Right kidney (tissue), 1 donor: Measurements from ENCODE around the gene TMEM106C.

Source experiments
- DNase-seq: peaks from one replicate; pipeline ENCODE4 v3.0.0-alpha.2; 2016

The TMEM106C gene

GRCh38 chr12:47977772-47978597 is 14.6 kb downstream of the TMEM106C start:
- DNase-seq, result no peak

DNA sequence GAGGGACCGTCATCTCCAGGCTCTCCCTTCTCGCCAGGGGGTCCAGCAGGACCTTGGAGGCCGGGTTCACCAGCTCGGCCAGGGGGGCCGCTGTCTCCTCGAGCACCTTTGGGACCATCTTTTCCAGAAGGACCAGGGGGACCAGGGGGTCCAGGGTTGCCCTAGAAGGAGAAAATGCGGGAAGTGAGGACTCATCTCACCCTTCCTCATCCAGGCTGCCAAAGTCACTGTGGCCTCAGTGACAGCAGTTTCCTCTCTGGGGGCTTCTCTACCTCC is 15.1 kb downstream of the TMEM106C start:
- DNase-seq, result no peak

DNA sequence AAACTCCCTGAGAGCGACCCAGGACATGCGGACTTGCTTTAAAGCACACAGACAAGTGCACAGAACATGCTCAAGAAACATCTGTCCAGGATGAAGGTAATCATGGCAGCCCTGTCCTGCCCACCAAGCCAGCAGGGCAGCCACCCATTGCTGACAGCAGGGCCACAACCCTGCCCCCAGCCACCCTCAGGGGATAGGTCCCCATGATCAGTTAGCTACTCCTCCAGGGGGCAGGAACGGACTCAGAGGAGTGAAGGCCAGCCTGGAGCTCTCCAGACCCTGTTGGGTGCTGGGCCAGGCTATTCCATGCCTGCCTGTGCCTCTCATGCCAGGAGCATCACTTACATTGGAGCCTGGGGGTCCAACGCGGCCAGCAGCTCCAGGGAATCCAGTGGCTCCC is 15.8 kb downstream of the TMEM106C start:
- no peak for DNase-seq

DNA sequence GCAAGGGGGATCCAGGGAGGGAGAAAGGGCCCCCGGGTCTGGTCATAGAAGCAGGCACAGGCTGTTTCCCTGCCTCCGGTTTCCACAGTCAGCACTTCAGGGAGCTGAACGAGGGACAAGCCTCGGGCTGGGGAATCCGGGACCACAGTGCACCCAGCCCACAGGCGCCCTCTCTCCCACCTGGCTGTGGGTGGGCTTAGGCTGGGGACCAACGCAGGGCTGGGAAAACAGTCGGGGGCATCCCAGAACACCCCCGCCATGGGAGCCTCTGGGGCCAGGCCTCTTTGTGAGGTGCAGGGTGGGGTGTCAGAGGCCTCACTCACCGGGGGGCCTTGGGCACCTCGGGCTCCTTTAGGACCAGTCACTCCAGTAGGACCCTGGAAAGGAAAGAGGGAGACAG is 16.3 kb downstream of the TMEM106C start:
- no peak for DNase-seq

DNA sequence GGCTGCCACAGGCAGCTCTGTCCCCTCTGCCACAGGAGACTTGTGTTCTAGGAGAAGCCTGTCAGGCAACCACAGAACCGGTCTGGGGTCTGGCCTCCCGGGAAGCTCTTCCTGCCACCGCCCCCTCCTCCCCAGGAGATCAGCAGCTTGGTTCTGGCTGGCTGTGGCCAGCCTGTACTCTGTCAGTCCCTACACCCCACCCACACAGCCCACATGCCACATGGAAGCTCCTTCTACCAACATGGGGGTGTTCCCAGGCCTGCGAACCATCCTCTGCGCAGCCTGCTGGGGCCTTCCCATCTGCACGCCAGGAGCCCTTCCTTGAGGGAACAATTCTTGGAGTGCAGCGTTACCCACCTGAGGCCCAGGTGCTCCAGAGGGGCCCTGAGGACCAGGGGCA is 16.8 kb downstream of the TMEM106C start:
- no peak for DNase-seq

DNA sequence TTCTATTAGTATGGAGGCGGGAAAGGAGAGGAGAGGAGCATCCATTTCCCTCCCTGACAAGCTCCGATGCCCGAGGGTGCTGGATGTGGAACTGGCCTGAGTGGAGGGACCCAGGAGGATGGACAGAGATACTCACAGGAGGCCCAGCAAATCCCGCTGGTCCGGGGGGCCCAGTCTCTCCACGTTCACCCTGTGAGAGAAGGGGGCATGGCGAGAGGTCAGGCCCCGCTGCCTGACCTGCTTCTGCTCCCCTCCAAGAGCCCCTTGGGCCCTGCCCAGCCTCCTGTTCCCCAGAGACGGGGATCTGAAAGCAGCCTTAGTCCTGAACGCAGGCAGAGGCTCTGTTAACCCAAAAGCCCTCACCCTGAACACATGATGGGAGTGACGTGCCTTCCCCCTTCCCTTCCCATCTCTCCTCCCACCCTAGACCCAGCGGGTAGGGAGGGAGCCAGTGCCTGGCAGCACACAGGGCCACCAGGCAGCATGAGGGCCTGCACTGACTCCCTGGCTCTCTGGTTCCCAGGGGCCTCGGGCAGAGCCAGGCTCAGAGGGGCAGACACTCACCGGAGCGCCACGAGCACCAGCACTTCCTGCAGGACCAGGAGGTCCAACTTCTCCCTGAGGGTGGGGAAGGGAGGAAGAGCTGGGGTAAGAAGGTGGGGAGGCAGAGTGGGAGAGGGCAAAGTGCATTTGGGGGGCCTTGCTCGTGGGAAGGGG is 17.5 kb downstream of the TMEM106C start:
- DNase-seq, result no peak

GRCh38 chr12:47981496-47982260 is 18.3 kb downstream of the TMEM106C start:
- no peak for DNase-seq

DNA sequence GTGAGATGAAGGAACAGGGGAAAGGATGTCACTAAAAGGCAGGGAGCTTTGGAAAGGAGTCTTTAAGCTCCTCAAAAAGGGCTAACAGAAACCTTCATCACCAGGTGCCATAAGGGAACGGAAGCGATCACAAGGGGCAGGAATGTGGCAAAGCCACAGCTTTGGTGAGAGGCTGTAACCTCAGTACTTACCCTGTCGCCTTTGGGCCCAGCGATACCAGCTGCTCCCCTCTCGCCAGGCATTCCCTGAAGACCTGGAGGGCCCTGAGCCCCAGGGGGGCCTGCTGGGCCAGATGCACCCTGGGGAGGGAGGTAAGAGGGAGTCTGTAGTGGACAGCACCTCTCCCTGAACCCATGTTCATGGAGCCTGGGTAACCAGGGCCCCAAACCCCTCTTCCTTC is 18.9 kb downstream of the TMEM106C start:
- DNase-seq, result no peak

GRCh38 chr12:47982770-47983169 is 19.4 kb downstream of the TMEM106C start:
- no peak for DNase-seq

- DNase-seq, result no peak
These were observed 20.2 kb downstream of the TMEM106C start for GRCh38 chr12:47983541-47984115.

GRCh38 chr12:47984331-47984801 is 21.0 kb downstream of the TMEM106C start:
- no peak for DNase-seq

DNA sequence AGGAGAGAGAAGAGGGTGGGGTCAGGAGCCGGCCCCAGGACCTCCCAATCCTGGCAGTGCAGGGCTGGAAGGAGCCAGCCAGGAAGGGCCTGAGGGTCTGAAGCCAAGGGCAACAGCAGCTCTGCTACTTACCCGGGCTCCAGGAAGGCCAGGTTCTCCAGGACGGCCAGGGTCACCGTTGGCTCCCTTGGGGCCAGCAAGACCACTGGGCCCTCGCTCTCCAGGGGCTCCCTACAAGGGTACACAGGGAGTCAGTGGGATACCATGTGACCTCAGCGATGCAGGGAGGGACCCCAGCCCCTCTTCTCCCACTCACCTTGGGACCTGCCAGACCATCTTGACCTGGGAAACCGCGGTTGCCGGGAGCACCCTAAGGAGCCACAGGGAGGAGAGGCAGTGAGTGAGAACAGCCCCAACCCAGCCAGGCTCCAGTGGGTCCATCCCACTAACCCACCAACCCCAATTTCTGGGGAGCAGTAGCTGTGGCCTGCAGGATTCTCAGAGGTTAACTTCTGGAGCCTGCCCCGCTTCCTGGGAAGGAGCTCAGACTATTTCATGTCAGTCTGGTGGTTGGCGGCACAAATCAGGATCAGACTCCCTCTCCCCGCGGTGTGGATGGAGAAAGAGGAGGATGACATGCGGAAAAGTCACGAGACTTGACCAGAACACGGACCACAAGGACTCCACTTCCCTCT is 22.3 kb downstream of the TMEM106C start:
- no peak for DNase-seq

DNA sequence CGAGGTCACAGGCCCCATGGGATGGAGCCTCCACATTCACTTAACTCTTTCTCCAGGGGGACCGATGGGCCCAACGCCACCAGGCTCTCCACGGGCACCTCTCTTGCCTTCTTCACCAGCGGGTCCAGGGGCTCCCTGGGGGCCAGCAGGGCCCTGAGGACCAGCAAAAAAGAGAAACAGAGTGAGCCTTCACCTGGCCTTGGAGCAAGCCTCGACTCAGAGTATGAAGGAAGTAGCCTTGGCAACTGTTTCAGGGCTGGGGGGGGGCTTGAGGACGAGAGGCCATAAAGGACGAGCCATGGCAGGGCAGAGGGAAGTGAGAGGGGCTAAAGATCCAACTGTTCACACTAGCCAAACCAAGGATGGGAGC is 22.9 kb downstream of the TMEM106C start:
- no peak for DNase-seq

DNA sequence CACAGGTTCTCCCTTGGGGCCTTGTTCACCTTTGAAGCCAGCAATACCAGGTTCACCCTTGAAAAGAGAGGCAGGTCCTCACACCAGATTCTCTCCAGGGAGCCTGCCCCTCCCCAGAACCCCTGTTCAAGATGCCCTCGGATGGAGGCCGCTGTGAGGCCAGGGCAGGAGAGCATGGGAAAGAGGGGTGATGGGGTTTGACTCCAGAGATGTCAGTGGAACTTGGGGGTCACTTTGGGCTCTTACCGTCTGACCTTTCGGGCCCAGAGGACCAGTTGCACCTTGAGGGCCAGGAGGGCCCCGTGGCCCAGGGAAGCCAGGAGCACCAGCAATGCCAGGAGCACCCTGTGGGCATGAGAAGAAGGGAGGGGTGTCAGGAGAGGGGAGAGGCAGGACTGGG is 23.4 kb downstream of the TMEM106C start:
- no peak for DNase-seq

DNA sequence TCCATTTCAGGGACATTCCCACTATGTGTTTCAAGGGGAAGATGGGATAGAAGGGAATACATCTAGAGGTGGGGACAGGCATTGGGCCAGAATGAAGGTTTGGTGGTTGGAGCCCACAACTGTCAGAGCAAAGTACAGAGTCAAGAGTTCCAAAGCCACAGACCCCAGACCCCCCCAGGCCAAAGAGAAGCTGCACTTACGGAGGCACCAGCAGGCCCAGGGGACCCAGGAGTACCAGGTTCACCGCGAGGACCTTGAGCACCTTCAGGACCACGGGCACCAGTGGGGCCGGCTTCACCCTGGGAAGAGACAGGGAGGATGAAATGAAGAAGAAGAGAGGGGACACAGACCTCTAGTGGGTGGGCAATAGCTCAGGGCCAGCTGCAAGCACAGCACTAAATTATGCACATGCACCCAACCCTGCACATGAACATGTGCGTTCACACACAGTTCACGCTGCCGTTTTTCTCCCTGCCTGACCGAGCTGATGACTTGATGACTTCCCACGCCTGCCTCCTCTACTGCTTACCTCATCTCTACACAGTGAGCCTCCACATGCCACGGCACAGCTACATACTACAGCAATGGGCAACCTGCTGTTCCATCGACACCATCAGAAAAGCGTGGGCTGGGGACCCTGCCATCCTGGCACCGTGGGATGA is 24.1 kb downstream of the TMEM106C start:
- no peak for DNase-seq

DNA sequence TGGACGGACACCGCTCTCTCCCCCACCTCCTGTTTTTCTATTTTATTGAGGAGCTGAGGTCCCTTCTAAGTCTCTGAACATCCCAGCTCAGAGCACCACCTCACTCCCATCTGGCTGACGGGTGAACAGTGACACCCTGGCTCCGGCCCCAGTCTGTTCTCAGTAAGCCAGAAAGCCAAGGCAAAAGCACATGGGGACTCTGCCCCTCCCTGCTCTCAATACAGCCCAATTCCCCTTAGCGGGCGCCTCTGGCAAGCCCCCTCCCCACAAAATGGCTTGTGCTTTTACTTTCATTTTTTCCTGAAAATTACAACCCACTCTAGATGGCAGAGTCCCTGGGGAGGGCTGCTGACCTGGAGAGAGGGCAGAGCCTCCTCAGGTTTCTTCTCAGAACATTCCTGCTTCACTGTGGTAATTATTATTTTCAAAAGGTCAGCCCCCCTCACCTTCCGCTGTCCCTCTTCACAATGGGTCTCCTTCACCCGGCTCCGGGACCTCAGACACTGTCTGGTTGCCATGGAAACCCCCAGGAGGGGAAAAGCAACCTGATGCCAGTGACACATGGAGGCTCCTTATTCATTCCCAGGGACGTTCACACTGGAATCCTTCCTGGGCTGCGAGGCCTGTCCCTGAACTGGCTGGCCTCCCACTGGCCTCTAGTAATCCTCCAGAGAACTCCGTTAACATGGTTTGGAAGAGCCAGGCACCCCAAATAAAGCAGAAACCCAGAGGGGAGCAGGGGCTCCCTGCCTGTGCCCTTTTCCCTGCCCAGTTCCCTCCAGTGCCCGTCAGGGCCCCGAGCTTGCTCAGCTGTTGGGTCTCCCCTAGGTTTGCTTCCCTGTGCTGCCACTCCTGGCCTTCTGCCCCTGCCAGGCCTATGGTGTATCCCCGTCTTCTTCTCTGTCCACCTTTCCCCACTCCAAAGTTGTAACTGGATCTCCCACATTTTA is 25.0 kb downstream of the TMEM106C start:
- peak; percentile 61 for DNase-seq

DNA sequence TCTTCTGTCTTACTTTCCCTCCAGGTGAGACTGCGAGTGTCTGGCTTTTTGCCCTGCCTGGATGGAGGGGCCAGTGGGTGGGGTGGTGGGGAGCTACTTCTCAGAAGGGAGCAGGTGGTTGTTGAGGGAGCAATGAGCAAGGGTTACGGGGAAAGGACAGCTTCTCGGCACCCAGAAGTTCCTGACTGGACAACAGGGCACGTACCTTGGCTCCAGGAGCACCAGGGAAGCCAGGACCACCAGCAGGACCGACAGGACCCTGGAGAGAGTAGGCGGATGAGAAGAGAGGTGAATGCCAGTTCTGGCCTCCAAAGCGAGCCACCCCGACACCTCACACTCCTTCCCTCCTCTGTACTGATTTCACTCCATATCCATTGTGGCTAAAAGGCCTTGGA is 25.6 kb downstream of the TMEM106C start:
- no peak for DNase-seq

DNA sequence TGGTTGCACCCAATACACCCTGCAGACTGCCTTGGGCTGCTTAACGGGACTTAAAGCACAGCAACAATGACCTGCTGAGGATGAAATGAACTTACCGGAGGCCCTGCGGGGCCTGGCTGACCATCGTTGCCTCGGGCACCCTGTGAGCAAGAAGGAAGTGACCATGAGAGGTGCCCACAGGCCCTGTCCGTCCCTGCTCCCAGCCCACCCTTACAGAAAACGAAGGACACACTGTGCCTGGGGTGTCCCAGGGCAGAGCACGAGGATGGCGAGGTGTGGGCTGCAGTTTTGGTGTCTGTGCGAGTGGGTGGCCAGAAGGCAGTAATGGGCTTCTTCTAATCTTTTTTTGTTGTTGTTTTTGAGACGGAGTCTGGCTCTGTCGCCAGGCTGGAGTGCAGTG is 26.3 kb downstream of the TMEM106C start:
- DNase-seq, result no peak

GRCh38 chr12:47990351-47991105 is 27.1 kb downstream of the TMEM106C start:
- DNase-seq, result no peak
